Stimulated activated CD4-positive, alpha-beta T cell treated with anti-CD3 and anti-CD28 coated beads, Interleukin-4, amount 100 ng/mL, for 24 hours (primary cell): ENCODE results near the gene RAB3IL1.

Source experiments
- DNase-seq: peaks from one replicate; pipeline ENCODE4 v3.0.0-alpha.2; 2020

RAB3IL1 gene

GRCh38 chr11:61903845-61904244, 13.5 kb downstream of the RAB3IL1 start:
- DNase-seq: no peak

- DNase-seq: no peak
Observed at GRCh38 chr11:61902313-61902712, 15.1 kb downstream of the RAB3IL1 start.

GRCh38 chr11:61901397-61901796, 16.0 kb downstream of the RAB3IL1 start:
- no peak for DNase-seq

- DNase-seq: no peak
Observed at GRCh38 chr11:61900251-61900650, 17.1 kb downstream of the RAB3IL1 start.

GRCh38 chr11:61899146-61899841, 18.1 kb downstream of the RAB3IL1 start:
- DNase-seq: peak; percentile 93

- no peak for DNase-seq
Observed at GRCh38 chr11:61898247-61898582, 19.2 kb downstream of the RAB3IL1 start.

- peak; percentile 84 for DNase-seq
Observed at GRCh38 chr11:61897387-61898246, 19.7 kb downstream of the RAB3IL1 start.

GRCh38 chr11:61896665-61897386, 20.5 kb downstream of the RAB3IL1 start:
- DNase-seq: no peak

GRCh38 chr11:61895718-61896059, 21.7 kb downstream of the RAB3IL1 start:
- DNase-seq: no peak

- DNase-seq: no peak
Observed at GRCh38 chr11:61895046-61895717, 22.2 kb downstream of the RAB3IL1 start.

GRCh38 chr11:61893981-61894380, 23.4 kb downstream of the RAB3IL1 start:
- no peak for DNase-seq

- no peak for DNase-seq
Observed at GRCh38 chr11:61892085-61892370, 25.3 kb downstream of the RAB3IL1 start.

GRCh38 chr11:61891331-61892084, 25.9 kb downstream of the RAB3IL1 start, which contains the start of gene FADS3:
Gene FADS3, minus strand, starts transcription at chr11:61891545. Its CDS starts 164 bp downstream, at chr11:61891381.
- DNase-seq: peak; percentile 55

GRCh38 chr11:61890529-61891330, 26.6 kb downstream of the RAB3IL1 start:
- DNase-seq: peak; percentile 18

GRCh38 chr11:61889831-61890230, 27.5 kb downstream of the RAB3IL1 start:
- no peak for DNase-seq

- DNase-seq: no peak
Observed at GRCh38 chr11:61888590-61888989, 28.8 kb downstream of the RAB3IL1 start.

- DNase-seq: no peak
Observed at GRCh38 chr11:61887839-61888494, 29.4 kb downstream of the RAB3IL1 start.

GRCh38 chr11:61886643-61887042, 30.7 kb downstream of the RAB3IL1 start:
- no peak for DNase-seq

GRCh38 chr11:61885784-61886580, 31.4 kb downstream of the RAB3IL1 start:
- no peak for DNase-seq

- DNase-seq: no peak
Observed at GRCh38 chr11:61885166-61885778, 32.1 kb downstream of the RAB3IL1 start.
